ENCODE data around the gene PRIMA1.

GRCh38 chr14:93735206-93735605 is 53.1 kb downstream of the PRIMA1 start:
- TF ChIP-seq CTCF (IDR thresholded peaks at IDR 0.05; ENCODE audit: low read length) = no peak
- TF ChIP-seq EZH2 (IDR thresholded peaks at IDR 0.05; ENCODE audit: borderline replicate concordance, low read length) = no peak
